DMS114 treated with DMSO at 0.1 percent for 48 hours (cell line): ENCODE results near the gene TRIM10.
"Not testable (repeated sequence)": the region's sequence is repeated elsewhere in the genome, so short reads cannot be mapped to it uniquely, and the experiment has no call there.

Source experiments
- DNase-seq: peaks from one replicate; lab custom pipeline; 2025; ENCODE audit not compliant: unreplicated experiment; lab: John Stamatoyannopoulos, UW

TRIM10 gene

DNA sequence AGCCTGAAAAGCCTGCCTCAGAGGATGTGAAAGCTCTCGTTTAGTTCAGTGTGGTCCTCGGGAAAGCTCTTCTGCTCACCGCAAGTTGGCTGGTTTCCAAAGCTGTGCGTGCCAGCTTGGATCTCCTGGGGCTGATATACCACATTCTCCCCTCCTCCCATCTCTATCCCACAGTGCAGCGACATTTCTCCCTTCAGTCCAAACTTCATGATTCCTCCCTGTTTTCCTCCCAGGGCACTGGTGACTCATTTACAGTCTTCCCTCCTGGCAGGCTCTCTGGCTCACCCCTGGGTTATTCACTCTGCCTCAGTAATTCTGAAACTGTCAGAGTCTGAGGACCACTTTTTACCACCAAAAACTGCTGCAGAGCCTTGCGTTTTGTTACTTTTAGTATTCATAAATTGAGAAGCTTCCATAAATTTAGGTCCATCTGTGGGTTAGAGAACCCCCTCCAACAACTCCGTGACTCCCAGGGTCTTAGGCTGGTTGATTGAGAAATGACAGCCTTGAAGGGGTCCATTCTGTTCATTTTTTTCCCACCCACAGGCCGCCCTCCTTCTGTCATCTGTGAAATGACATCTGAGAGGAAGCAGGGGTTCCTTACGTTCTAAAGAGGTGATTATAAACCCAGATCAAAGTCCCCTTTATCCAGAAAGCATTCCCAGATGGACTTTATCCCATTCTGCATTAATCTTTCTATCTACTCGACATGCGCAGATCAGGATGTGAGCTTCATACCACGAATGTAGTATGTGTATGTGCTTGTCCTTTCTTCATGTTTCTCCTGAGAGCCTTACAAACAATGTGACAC, 6.1 kb downstream of the TRIM10 start:
- no peak for DNase-seq

DNA sequence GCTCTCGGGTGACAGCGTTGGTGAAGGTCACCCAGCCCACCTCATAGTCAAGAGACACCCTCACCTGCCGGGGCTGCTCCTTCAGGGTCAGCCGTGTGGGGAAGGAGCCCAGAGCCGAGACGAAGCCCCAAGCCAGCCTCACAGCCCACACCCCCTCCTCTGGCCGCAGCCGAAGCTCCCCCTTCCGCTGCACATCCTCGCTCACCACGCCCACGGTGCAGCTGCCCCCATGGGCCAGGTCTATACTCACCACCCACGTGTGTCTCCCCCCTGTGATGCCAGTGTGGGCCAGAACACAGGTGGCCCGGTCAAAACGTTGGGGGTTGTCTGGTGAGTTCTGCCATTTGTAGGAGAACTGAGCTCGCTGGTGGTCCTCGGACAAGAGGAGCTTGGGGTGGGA, 7.0 kb downstream of the TRIM10 start:
- no peak for DNase-seq

DNA sequence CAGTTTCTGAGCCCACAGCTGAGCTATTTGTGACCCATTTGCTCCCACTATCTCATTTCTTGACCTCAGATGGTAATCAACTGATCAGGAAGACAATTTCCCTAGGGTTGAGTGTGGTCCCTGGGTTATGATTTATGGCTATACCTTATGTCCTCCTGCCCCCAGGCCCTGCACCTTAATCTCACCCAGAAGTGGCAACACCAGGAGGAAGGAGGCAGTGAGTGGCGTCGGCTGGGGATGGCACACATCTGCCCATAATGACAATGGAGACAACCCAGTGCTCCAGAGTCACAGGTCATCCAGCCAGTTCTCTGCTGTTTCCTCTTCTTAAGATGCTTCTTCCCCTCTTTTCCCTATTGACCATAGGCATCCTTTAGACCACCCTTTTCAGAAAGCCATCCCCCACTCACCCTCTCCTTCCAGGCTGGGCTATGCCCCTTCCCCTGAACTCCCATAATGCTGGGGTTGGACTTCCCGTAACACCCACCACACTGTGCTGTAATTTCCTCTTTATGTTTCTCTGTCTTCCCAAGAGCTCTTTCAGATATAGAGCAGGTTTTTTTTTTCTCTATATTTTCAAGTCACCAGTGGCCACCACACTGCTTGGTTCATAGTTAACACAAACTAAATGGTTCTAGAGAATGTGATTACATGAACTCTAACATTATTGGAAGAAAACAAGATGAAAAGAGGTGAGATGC, 8.0 kb downstream of the TRIM10 start:
- no peak for DNase-seq

DNA sequence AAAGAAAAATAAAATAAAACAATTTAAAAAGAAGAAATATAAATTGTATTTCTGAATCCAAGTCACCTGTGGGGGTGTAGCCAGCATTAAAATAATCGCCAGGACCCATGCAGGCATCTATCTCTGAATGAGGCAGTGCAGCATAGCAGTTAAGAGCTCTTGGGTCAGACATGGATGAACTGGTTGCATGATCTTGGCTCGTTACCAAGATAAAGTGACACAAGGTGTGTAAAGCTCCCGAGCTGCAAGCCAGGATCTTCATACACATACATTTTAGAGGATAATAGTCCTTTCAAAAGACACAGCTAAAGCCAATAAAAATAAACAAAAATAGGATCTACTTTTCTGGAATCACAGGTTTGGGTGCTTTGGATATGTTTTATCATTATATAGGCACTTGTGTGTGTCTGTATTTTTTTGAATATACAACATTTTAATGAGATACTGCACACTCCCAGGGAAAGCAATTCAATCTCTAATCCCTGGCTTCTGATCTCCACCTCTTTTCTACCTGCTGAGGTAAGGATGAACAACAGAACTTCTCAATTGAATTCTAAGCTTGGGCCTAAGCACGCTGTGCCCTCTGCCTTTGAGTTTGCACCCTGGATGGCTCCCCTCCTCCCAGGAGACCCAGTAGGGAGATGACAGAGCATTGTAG, 8.9 kb downstream of the TRIM10 start:
- DNase-seq, result no peak

DNA sequence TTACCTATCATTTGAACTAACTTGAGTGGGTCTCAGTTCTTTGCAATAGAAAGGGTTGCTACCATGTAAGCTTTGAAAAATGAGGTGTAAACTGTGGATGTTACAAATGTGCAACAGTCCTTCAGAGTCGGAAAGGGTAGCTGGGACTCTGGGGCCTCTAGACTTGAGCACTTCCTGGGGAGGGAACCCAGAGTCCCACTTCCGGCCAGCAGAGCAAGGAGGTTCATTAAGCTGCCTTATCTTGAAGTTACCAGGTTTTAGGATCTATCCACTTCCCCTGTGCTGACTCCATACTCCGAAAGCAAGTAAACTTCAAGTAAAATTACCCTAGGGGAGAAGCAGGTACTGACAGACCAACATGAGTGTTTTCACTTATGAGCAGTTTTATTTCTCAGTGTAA, 9.4 kb downstream of the TRIM10 start:
- DNase-seq, result no peak

DNA sequence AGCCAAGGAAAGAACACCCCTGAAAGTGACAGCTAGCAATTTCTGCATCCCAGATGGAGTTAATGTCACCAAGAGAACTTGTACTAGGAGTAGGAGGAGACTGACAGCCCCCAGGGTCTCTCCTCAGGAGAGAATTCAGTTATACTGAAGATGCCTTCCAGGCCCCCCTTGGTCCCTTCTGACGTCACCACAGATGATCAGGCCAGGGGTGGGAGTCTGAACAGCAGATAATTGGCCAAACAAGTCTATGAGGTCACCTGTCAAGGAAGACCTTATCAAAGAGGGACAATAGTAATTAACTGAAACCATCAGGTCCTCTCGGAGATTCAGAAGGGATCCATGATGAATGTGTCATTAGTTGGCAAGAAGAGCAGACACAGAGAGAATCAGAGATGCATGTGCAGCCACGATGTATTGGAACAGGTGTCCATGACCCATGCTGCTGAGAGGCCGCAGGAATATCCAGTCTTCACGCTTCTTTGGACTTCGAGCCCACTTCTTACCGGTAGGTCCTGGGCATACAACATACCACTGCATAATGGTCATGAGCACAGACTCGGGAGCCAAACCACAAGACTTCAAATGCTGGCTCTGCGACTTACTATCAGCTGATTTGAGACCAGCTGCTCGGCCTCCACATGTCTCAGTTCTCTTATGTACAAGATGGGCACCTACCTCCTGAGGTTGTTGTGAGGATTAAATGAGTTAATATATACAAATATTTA, 10.2 kb downstream of the TRIM10 start:
- DNase-seq, result no peak

DNA sequence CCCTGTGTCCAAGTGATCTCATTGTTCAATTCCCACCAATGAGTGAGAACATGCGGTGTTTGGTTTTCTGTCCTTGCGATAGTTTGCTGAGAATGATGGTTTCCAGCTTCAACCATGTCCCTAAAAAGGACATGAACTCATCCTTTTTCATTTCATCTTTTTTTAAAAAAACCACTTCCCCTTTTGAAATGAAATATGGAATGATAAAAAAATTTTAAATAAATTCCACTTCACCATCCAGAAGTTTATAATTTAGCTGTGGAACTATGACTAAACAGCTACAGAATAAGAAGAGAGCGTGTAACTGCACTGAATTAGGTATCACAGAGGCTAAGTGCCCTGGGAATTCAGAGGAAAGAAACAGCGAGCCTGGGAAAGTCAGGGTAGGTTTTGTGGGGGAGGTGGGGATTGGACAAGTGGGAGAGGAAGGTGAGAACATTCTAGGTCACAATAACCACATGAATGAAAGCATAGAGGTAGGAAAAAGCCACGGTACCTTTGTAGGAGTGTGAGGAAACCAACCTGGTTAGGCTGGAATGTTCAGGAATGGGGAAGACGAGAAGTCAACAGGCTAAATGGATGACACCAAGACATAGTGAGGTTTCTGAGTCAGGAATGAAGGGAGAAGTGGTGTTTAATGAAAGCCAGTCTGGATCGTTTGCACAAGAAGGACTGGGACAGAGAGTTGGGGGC, 11.0 kb downstream of the TRIM10 start:
- DNase-seq, result no peak

DNA sequence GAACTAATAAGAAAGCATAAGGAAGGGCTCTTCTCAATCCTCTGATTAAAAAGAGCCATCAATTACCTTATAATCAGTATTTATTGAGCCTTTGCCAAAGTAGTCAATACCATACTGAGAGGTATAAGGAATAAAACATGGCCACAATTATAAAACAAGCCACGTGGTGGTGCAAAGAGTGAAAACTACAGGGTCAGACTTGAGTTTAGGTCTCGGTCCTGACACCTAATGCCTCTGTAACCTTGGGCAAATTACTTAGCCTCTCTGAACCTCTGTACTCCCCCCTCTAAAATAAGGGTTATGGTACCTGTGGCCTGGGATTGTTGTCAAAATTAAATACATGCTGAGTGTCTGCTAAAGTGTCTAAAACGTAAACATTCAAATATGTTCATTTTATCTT, 11.8 kb downstream of the TRIM10 start:
- no peak for DNase-seq

DNA sequence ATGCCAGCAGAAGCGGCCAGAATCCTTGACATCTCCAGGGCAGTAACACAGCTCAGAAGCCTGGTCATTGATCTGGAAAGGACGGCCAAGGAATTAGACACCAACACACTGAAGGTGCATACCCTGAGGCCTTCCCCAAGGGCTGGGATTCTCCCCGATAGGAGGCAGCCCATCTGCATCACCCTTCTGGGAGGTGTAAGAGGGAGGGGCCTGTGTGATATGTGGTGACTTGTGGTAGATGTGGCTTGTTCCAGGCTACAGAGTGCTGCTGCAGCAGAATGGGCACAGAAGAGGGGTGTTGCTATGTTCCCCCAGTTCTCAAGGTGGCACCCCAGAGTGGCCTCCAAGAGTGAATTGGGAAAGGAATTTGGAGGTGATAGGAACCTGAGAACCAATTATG, 13.9 kb downstream of the TRIM10 start:
- DNase-seq, result no peak

DNA sequence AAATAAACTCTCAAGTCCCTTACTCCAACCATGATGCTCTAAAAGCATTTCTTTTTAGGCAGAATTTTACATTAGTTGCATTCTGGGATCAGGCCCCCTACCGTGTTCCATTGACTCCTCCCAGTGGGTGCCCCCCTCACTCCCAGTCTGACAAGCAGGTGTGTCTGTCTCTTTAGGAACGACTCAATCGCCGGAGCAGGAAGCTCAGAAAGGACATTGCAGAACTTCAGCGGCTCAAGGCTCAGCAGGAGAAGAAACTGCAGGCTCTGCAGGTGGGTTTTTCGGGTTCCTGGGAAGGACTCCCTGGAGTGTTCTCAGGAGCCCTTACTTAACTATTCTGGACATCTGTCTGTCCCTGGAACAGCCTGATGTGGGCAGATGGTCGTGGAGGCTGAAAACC, 15.2 kb downstream of the TRIM10 start:
- DNase-seq, result no peak

DNA sequence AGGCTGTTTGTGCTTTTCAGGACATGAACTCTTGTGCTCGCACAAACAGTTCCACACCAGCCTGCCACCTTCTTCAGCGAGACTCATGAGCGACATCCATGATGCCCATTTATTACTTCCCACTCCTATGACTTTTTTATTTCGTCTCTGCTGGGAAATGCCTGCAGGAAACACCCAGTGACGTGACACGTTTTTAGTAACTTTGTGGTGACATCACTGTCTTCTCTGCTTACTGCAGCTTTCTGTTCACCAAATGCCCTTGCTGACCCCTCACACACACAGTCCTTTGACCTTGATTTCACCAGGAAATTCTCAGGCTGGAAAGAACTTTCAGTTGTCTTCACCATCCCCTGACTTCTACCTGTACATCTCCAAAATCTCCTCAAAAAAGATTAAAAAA, 16.2 kb downstream of the TRIM10 start:
- DNase-seq, result no peak

DNA sequence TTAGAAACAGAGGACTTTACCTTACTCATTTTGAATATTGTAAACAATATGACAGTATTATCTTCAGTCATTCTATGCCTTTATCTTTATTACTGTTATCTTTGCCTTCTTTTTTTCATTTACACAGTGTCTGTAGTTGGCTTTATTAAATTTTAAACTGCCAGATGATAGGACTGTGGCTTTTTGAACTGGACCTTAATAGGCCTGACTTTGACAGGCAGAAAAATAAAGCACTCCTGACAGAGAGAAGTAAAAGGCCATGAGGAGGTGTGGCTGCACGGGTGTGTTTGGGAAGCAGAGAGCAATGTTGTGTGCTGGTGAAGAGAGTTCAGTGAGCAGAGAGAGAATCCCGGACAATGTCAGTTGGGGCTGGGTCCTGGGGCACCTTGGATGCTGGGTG, 17.2 kb downstream of the TRIM10 start:
- no peak for DNase-seq

DNA sequence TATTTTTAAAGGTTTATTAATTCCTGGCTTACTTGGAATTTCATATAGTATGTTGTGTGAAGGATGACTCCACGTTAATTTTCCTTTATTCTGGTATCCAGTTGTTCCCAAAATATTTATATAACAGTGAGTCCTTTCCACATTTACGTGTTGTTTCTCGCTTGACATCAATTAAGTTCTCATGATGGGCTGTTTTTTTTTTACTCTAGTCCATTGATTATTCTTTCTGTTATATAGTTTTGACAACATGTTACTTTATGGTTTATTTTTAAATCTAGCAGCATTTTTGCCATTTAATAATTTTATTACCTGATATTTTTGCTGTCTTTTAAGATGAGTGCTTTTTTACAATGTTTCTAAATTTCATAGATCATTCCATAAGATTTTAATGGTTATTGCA, 18.3 kb downstream of the TRIM10 start:
- no peak for DNase-seq

DNA sequence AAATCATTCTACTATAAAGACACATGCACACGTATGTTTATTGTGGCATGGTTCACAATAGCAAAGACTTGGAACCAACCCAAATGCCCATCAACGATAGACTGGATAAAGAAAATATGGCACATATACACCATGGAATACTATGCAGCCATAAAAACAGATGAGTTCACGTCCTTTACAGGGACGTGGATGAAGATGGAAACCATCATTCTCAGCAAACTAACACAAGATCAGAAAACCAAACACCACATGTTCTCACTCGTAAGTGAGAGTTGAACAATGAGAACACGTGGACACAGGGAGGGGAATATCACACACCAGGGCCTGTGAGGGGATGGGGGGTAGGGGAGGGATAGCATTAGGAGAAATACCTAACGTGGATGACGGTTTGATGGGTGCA, 20.8 kb downstream of the TRIM10 start:
- DNase-seq, result not testable (repeated sequence)

DNA sequence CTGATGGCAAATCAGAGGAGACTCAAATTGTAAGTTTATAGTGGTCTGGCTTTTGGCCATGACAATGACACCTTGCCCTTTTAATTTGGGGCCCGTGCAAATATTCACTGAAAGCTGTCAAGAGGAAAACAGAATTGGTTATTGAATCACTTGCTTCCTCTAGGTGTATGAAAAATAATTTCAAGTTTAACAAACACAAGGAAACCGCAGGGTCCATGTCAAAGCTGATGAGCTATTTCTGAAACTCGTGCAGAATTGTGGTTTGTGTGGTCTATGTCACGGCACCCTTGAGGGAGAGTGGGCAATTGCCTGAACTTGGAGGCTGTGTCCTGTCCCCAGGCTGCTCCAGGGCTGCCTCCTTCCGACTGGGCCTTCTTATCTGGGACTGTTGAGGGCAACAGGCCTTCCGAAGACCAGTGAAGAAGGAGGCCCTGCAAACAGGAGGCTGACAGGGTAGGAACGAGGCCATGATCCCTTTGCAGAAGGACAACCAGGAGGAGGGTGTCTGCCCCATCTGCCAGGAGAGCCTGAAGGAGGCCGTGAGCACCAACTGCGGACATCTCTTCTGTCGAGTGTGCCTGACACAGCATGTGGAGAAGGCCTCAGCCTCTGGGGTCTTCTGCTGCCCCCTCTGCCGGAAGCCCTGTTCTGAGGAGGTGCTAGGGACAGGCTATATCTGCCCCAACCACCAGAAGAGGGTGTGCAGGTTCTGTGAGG, 24.3 kb downstream of the TRIM10 start:
- DNase-seq, result no peak

DNA sequence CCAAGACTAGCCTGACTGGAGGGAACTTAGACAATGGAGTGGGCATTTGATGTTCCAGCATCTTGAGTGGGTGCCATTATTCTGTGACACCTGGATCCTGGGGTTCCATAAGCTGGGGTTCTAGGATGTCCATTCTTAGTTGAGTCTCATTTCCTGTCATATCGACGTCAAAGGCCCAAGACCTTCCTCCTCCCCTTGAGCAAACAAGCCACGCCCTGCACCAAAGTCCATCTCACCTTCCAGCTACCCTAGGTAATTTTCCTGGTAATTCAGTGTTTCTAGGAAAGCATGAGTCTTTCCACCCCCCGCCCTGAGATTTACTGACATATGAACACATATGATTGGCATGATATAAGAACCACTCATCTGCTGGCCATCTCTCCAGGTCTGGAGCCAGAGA, 25.3 kb downstream of the TRIM10 start, which contains the start of gene TRIM40:
TRIM40 (plus strand) TSS at position 384 of the 400 bp plus-strand sequence. CDS start 897 bp downstream, outside the sequence.
- no peak for DNase-seq

DNA sequence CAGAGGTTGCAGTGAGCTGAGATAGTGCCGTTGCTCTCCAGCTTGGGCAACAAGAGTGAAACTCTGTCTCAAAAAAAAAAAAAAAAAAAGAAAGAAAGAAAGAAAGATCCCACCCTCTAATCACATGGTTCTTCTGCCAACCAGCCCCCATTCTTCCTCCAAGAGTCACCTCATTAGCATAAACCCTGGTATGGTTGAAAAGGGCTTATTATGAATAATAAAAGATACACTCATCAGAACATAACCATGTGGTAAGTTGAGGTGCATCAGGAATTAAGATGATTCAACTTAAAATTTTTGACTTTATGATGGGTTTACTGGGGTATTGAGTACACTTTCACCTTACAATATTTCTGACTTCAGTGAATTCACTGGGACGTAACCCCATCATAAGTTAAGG, 25.9 kb downstream of the TRIM10 start:
- DNase-seq, result no peak

DNA sequence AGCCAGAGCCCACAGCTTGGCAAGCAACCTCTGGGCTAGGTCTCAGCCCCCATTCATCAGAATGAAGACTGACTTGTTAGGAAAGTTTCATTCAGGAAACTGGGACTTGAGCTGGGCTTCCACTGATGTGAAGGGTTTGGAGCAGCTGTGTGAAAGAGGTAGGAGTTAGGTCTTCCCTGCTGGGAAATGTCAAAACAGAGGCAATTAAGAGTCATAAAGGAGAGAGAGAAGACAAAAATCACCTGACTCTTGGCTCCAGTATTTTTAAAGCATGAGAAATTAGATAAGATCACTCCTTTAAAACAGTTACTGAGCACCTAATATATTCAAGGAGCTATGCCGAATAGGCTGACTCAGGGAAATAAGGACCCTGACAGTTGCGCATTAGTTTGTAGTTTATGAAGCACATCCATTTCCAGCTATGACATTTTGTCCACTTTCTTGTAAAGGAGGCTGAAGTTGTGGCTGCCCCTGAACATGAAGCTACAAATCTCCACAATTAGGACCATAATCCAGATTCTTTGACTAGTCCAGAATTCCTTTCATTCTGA, 29.0 kb downstream of the TRIM10 start:
- no peak for DNase-seq

DNA sequence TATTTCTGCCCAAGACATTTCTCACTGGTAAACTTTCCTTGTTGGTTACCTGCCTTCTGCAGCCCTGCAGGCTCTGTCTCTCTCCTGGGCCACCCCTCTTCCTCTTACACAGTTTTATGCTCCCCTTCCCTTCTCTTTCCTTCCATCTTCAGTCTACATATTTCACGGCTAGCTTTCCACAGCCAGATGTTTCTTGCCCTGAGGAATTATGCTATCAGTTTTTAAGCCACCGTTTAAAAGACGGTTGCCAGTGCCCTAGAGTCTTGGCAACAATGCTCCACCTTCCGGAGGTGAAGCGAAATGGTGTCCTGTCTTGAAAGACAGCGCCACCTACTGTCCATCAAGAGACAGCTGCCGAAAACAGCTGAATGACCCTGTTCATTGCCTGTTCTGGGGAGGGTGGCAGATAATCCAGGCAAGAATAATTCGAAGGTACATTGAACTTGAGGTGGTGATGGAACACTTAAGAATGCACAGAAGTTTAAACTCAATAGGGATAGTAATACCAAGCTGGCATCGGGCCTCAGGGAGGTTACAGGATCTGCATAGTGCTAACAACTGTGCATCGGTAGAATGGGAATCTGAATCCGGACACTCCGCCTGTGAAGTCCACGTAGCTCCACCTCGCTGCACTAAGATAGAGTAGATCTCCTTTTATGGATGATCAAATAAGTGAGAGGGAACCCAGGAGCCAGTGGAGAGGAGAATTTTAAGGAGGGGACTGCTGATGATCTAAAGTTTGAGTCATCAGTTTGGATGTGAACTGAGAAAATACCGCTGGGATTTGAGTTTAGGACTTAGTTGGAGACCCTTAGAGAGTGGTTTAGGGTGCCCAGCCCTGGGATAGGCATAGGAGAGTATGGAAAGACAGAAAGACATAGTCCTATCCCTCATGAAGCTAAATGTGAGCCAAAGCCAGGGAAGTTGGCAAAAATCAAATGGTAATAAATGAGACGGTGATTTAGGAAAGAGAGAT, 29.8 kb downstream of the TRIM10 start:
- peak; percentile 82 for DNase-seq
